Measurements from ENCODE around the gene MAPK12.
A peak's percentile ranks its signal among the peaks of the same experiment; 100 is the strongest.

DNA sequence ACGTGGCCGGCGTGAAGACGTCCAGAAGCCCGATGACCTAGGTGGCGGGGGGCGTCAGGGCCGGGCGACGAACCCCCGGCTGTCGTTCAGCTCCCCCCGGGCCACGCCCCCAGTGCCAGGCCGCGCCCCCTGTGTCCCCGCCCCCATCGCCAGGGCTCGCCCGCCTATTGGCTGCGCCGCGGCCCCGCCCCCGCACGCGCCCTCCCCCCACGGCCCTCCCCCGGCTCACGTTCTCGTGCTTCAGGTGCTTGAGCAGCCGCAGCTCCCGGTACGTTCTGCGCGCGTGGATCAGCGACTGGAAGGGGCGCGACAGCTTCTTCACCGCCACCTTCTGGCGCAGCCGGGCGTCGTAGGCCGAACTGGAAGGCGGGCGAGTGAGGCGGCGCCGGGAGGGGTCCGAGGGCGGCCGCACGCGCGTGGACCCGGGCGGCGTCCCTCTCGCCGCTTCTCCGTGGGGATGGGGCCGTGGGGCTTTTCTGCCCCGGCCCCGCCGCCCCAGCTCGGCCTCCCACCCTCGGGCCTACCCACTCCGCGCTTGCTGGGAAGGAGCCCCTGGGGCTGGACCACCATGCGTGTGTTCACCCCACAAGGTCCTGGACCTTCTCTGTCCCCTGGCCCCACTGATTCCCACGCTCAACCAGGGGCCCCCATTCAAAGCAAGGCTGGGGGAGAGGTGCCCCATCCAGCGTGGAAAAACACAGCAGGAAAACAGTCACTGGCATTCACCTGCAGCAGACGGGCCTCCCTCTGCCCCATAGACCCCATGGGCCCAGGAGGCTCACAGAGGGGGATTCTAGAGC, 6.3 kb upstream of the MAPK12 start:
- TF ChIP-seq, protein P1, sequence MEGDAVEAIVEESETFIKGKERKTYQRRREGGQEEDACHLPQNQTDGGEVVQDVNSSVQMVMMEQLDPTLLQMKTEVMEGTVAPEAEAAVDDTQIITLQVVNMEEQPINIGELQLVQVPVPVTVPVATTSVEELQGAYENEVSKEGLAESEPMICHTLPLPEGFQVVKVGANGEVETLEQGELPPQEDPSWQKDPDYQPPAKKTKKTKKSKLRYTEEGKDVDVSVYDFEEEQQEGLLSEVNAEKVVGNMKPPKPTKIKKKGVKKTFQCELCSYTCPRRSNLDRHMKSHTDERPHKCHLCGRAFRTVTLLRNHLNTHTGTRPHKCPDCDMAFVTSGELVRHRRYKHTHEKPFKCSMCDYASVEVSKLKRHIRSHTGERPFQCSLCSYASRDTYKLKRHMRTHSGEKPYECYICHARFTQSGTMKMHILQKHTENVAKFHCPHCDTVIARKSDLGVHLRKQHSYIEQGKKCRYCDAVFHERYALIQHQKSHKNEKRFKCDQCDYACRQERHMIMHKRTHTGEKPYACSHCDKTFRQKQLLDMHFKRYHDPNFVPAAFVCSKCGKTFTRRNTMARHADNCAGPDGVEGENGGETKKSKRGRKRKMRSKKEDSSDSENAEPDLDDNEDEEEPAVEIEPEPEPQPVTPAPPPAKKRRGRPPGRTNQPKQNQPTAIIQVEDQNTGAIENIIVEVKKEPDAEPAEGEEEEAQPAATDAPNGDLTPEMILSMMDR (IDR thresholded peaks at IDR 0.05; ENCODE audit: poor library complexity), result peak; percentile 36
- TF ChIP-seq EZH2 (IDR thresholded peaks at IDR 0.05; ENCODE audit: borderline replicate concordance), result no peak
- no peak for TF ChIP-seq EZH2phosphoT487 (IDR thresholded peaks at IDR 0.05; ENCODE audit: low read depth, severe bottlenecking, unreplicated experiment)

Measured in hepatocyte (in vitro differentiated cells).